HepG2 (cell line): Measurements from ENCODE around the gene SLIT3. TPM values are rescaled to one million over a fixed set of nuclear protein-coding genes. Genes with fewer than 3 reads are reported as not detected.

Experiments
- ATAC-seq: fragments of 200-7000 bp; cut with Tn5 transposase; 3 replicates; pipeline ENCODE4 v1.9.1; 2020; ENCODE audit warnings: mild to moderate bottlenecking, moderate library complexity
- BruUV-seq: library from RNA; stranded (reverse); fragments of 400-500 nt; replicated peaks from 2 replicates; lab custom pipeline; 2021; lab: Mats Ljungman, UMichigan
- CTCF ChIA-PET: fragments of 300-600 bp; formaldehyde crosslinking; extraction: SDS; loops from one replicate; lab custom pipeline; 2021; ENCODE audit warnings: low total read pairs, inconsistent platforms, low intra/inter-chr PET ratio; lab: Yijun Ruan, JAX
- POLR2A ChIA-PET: fragments of 350-600 bp; sonication (Branson Sonifier 250); formaldehyde crosslinking; loops from one replicate; lab custom pipeline; 2020; ENCODE audit warnings: antibody characterized with exemption, inconsistent platforms; lab: Yijun Ruan, JAX
- DNase-seq: peaks from one replicate; pipeline ENCODE4 v3.0.0-alpha.2; 2015; ENCODE audit warnings: low spot score
- FAIRE-seq: peaks from 3 replicates; lab custom pipeline; 2011; peaks lifted over from hg19 to GRCh38; lab: Jason Lieb, UNC
- H2AFZ ChIP-seq: one replicate; pipeline ENCODE4 v1.6.1; 2011; ENCODE audit warnings: low read length, inconsistent platforms
- H3K27ac ChIP-seq: fragments of 300-600 bp; 3 replicates; pipeline ENCODE4 v1.8.0; 2011; ENCODE audit warnings: mixed run types, mild to moderate bottlenecking, mixed read lengths, low read length, inconsistent platforms; ENCODE audit not compliant: insufficient read depth; ENCODE audit errors: extremely low read length
- H3K27me3 ChIP-seq, 2 experiments: fragments of 200-600 bp in 1 of 2; 2 replicates in 1 of 2; 3 replicates in 1 of 2; pipeline versions ENCODE4 v1.6.0 to v1.8.0; 2011; ENCODE audit warnings: low read length in 2 of 2, mild to moderate bottlenecking in 2 of 2, moderate library complexity in 2 of 2, inconsistent platforms in 1 of 2; ENCODE audit not compliant: insufficient read depth in 2 of 2, control insufficient read depth in 1 of 2
- H3K36me3 ChIP-seq, 2 experiments: fragments of 200-600 bp in 1 of 2; replicated peaks in 1 of 2; 2 replicates in 1 of 2; 3 replicates in 1 of 2; pipeline versions ENCODE4 v1.5.1 to v1.8.0; 2011; ENCODE audit warnings: low read length in 2 of 2, inconsistent platforms in 1 of 2; ENCODE audit not compliant: insufficient read depth in 2 of 2, control insufficient read depth in 1 of 2
- H3K4me1 ChIP-seq: 2 replicates; pipeline ENCODE4 v1.5.1; 2012; ENCODE audit warnings: low read length, inconsistent platforms; ENCODE audit not compliant: insufficient read depth
- H3K4me2 ChIP-seq: 2 replicates; pipeline ENCODE4 v1.6.0; 2011; ENCODE audit warnings: low read depth, low read length, inconsistent platforms
- H3K4me3 ChIP-seq, 3 experiments: fragments of 200-600 bp in 1 of 3; sonication (generic), shearing (Covaris generic) in 1 of 3; replicated peaks in 1 of 3; 2 replicates each; pipeline ENCODE4 v1.5.1; 2011 to 2016; ENCODE audit warnings: low read length in 3 of 3, inconsistent platforms in 2 of 3, low read depth in 2 of 3, mild to moderate bottlenecking in 2 of 3, control low read depth in 1 of 3, mixed read lengths in 1 of 3; ENCODE audit not compliant: insufficient read depth in 1 of 3
- H3K79me2 ChIP-seq: one replicate; pipeline ENCODE4 v1.6.1; 2011; ENCODE audit warnings: low read length, inconsistent platforms; ENCODE audit not compliant: insufficient read depth
- H3K9ac ChIP-seq: 2 replicates; pipeline ENCODE4 v1.6.0; 2011; ENCODE audit warnings: mild to moderate bottlenecking, low read depth, low read length, inconsistent platforms; ENCODE audit not compliant: insufficient read depth
- H3K9me3 ChIP-seq: 2 replicates; pipeline ENCODE4 v1.5.1; 2012; ENCODE audit warnings: mild to moderate bottlenecking, low read length
- H4K20me1 ChIP-seq: 2 replicates; pipeline ENCODE4 v1.6.0; 2011; ENCODE audit warnings: inconsistent platforms, mild to moderate bottlenecking, low read length, moderate library complexity; ENCODE audit not compliant: insufficient read depth
- ADNP ChIP-seq: sonication (generic); formaldehyde crosslinking; IDR thresholded peaks from 2 replicates; pipeline ENCODE4 v1.4.0; 2020; ENCODE audit warnings: missing genetic modification reagents
- CHD4 ChIP-seq: fragments of 200-600 bp; sonication (generic); IDR thresholded peaks from 2 replicates; pipeline ENCODE4 v1.7.0; 2017; ENCODE audit warnings: mild to moderate bottlenecking, low read length, borderline replicate concordance
- GABPA ChIP-seq, 2 experiments: IDR thresholded peaks; 2 replicates each; pipeline ENCODE4 v1.6.1; 2011 to 2016; ENCODE audit warnings: low read depth in 2 of 2, low read length in 1 of 2, missing biosample characterization in 1 of 2, missing genetic modification characterization in 1 of 2
- GZF1 ChIP-seq: sonication (generic); formaldehyde crosslinking; IDR thresholded peaks from 2 replicates; pipeline ENCODE4 v1.5.1; 2020; ENCODE audit warnings: mild to moderate bottlenecking, missing genetic modification reagents
- KDM3A ChIP-seq: IDR thresholded peaks from 2 replicates; pipeline ENCODE4 v1.6.1; 2018; ENCODE audit warnings: low read depth, missing compliant biosample characterization
- NFKB2 ChIP-seq: sonication (generic); formaldehyde crosslinking; IDR thresholded peaks from 2 replicates; pipeline ENCODE4 v1.4.0; 2020; ENCODE audit warnings: missing genetic modification reagents, borderline replicate concordance
- ZFP36 ChIP-seq: fragments of 150-350 bp; IDR thresholded peaks from 2 replicates; pipeline ENCODE4 v1.6.1; 2018; ENCODE audit warnings: borderline replicate concordance, low read length, low read depth; ENCODE audit not compliant: partially characterized antibody
- ZNF17 ChIP-seq: sonication (generic); formaldehyde crosslinking; IDR thresholded peaks from 2 replicates; pipeline ENCODE4 v1.5.0; 2020; ENCODE audit warnings: mild to moderate bottlenecking, missing genetic modification reagents
- ZNF329 ChIP-seq: sonication (generic); formaldehyde crosslinking; IDR thresholded peaks from 2 replicates; pipeline ENCODE4 v1.9.0; 2021; ENCODE audit warnings: low read depth, mild to moderate bottlenecking, missing genetic modification reagents
- ZNF460 ChIP-seq: sonication (generic); formaldehyde crosslinking; IDR thresholded peaks from 2 replicates; pipeline ENCODE4 v1.5.1; 2020; ENCODE audit warnings: missing genetic modification reagents, mild to moderate bottlenecking, borderline replicate concordance
- ZSCAN12 ChIP-seq: sonication (generic); formaldehyde crosslinking; IDR thresholded peaks from 2 replicates; pipeline ENCODE4 v1.9.0; 2021; ENCODE audit warnings: mild to moderate bottlenecking, missing genetic modification reagents
- WGBS: methylation state at CpG from one replicate; pipeline ENCODE4 v1.1.6; 2017; ENCODE audit warnings: low lambda C conversion rate; 5-methylcytosine and 5-hydroxymethylcytosine counted together
- in situ Hi-C: cut with HindIII; loops from 2 replicates; pipeline ENCODE4 v1.10.0; 2017; ENCODE audit warnings: low pct_unique_long_range_greater_than_20kb; ENCODE audit not compliant: extremely low pct_ligation_motif_present
- intact Hi-C: fragments of 100-400 bp; cut with micrococcal nuclease; formaldehyde crosslinking; loops from one replicate; pipeline ENCODE4 v1.10.0; 2022; ENCODE audit not compliant: unreplicated experiment
- polyA plus RNA-seq, 8 experiments: library from polyadenylated mRNA; depleted of rRNA in 3 of 8; stranded (reverse) in 7 of 8; unstranded in 1 of 8; fragments of >200 nt; fragmentation: Illumina TruSeq in 4 of 8; extraction: Trizol in 4 of 8; gene quantifications; 2 replicates each; pipeline versions ENCODE4 v1.2.1 to v1.2.3, GENCODE V29; 2011 to 2016; ENCODE audit warnings: low read depth in 4 of 8, missing spikeins in 1 of 8, mixed read lengths in 1 of 8; ENCODE audit not compliant: insufficient read depth in 1 of 8
- total RNA-seq, 5 experiments: library from RNA; depleted of rRNA; stranded (reverse); fragments of >200 nt; fragmentation: Illumina TruSeq; extraction: Trizol; gene quantifications; 2 replicates each; pipeline ENCODE4 v1.2.3, GENCODE V29; 2016; ENCODE audit warnings: low read depth in 1 of 5
- TF ChIP-seq, protein P1 (sequence below): sonication (generic); formaldehyde crosslinking; IDR thresholded peaks from 2 replicates; pipeline ENCODE4 v1.4.0; 2020; ENCODE audit warnings: missing genetic modification reagents, borderline replicate concordance
- TF ChIP-seq, protein P2 (sequence below): sonication (generic); formaldehyde crosslinking; IDR thresholded peaks from 2 replicates; pipeline ENCODE4 v1.4.0; 2020; ENCODE audit warnings: missing genetic modification reagents
- TF ChIP-seq, protein P3 (sequence below): sonication (generic); formaldehyde crosslinking; IDR thresholded peaks from 2 replicates; pipeline ENCODE4 v1.8.0; 2022; ENCODE audit warnings: missing genetic modification reagents, mild to moderate bottlenecking, inconsistent platforms, borderline replicate concordance

The SLIT3 gene
- total and polyA plus RNA-seq, 2 of the 13 experiments (the other 11 are each of a cell fraction or from before 2014, with no cell fraction given), result not detected

DNA sequence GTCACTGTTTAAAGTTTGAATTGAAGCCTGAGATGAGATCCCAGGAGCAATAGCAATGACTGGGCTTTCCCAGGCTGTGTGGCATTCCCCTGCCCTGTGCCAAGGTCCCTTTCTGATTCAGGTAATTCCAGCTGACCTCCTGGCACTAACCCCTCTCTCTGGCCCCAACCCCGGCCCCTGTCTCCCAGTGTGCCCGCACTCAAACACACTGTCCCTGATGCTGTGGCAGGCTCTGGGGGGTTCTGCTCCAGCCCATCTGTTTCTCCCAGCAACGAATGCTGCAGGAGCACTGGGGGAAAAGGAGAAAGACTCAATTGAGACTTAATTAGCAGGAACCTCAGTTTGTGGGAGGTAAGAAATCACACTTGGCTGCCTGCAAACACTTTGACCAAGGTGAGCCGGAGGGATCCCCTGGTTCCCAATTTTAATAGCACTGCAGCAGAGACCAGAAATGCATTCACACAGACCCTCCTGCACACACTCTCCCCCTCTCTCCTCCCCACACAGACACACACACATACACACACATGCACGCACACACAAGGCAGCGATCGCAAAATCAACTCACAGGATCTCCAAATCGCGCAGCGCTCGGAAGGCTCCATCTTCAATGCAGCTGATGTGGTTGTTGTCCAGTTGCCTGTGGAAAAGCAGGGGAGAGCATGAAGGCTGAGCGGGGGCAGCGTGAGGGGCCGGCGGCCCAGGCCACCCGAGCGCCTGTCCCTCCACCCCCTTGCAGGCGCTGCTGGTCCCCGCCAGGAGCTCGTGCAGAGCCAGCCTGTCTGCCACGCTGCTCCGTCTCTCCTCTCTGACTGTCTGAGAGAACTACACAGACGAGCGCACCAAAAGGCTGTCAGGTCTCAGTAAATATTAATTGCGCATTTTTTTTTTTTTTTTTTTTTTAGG lies 456.7 kb downstream of the SLIT3 start (continued):
- TF ChIP-seq, protein P1, sequence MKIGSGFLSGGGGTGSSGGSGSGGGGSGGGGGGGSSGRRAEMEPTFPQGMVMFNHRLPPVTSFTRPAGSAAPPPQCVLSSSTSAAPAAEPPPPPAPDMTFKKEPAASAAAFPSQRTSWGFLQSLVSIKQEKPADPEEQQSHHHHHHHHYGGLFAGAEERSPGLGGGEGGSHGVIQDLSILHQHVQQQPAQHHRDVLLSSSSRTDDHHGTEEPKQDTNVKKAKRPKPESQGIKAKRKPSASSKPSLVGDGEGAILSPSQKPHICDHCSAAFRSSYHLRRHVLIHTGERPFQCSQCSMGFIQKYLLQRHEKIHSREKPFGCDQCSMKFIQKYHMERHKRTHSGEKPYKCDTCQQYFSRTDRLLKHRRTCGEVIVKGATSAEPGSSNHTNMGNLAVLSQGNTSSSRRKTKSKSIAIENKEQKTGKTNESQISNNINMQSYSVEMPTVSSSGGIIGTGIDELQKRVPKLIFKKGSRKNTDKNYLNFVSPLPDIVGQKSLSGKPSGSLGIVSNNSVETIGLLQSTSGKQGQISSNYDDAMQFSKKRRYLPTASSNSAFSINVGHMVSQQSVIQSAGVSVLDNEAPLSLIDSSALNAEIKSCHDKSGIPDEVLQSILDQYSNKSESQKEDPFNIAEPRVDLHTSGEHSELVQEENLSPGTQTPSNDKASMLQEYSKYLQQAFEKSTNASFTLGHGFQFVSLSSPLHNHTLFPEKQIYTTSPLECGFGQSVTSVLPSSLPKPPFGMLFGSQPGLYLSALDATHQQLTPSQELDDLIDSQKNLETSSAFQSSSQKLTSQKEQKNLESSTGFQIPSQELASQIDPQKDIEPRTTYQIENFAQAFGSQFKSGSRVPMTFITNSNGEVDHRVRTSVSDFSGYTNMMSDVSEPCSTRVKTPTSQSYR, result no peak
- TF ChIP-seq GABPA (IDR thresholded peaks at IDR 0.05; ENCODE audit: low read depth, low read length) (no peak), GABPA (CRISPR knock-in tag; IDR thresholded peaks at IDR 0.05; ENCODE audit: low read depth) (no peak), GZF1 (CRISPR knock-in tag) (no peak), NFKB2 (no peak), ZNF17 (CRISPR knock-in tag) (no peak)
- TF ChIP-seq, all 625 proteins: peak for 0

DNA sequence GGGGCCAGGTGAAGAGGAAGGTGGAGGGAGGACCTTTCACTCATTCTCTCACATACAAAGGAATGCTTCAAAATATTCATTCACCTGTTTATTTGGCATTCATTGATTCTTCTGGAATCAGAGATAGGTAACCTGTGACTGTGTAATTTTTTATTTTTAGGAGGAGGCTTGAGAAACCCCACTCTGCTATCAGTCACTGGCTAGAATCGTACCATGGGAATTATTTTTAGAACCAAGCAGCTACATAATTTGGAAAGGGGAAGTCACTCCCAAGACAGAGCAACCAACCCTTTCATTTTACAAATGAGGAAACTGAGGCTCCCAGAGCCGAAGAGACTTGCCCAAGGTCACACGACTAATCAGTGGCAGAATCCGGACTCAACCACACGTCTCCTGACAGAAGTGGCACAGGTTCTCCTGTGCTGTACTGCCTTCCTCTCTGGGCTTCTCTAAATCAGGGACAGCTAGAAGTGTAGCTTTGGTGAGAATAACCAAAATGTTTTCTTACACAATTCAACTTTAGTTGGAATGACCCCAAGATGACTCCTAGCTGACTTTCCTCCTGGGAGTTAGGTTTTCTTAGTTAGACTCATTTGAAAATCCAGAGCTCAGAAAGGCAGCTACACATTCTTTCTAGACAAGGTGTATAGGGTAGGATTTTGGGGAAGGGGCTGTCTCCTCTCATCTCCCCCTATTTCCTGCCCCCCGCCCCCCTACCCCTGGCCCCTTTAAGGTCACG lies 457.5 kb downstream of the SLIT3 start:
- peaks cover 9 to 59% of the 10 kb centered on the region in 2 experiments; a peak in 4 of 5 replicates for H3K27me3 ChIP-seq
- no peak for ATAC-seq
- POLR2A ChIA-PET, result no interaction called here
- TF ChIP-seq ZFP36 (no peak), ZSCAN12 (CRISPR knock-in tag) (no peak), CHD4 (no peak), ZNF329 (CRISPR knock-in tag) (no peak), ZNF460 (no peak), KDM3A (CRISPR knock-in tag) (no peak), ADNP (CRISPR knock-in tag) (no peak)
- TF ChIP-seq, protein P2, sequence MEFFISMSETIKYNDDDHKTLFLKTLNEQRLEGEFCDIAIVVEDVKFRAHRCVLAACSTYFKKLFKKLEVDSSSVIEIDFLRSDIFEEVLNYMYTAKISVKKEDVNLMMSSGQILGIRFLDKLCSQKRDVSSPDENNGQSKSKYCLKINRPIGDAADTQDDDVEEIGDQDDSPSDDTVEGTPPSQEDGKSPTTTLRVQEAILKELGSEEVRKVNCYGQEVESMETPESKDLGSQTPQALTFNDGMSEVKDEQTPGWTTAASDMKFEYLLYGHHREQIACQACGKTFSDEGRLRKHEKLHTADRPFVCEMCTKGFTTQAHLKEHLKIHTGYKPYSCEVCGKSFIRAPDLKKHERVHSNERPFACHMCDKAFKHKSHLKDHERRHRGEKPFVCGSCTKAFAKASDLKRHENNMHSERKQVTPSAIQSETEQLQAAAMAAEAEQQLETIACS (CRISPR knock-in tag), result no peak
- TF ChIP-seq, protein P3, sequence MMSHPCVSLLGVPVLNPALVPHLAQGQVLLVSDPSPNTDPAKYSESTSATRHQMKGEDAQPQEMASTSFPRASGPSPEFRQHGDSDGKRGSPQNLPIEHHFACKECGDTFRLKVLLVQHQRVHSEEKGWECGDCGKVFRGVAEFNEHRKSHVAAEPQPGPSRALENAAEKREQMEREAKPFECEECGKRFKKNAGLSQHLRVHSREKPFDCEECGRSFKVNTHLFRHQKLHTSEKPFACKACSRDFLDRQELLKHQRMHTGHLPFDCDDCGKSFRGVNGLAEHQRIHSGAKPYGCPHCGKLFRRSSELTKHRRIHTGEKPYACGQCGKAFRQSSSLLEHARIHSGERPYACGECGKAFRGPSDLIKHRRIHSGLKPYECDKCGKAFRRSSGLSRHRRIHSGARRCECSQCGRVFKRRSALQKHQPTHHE (CRISPR knock-in tag), result no peak

More for the DNA sequence above, 457.5 kb downstream of the SLIT3 start:
- 14% methylated on average over 5 of the region's 7 CpGs for WGBS
- Histone ChIP-seq H2AFZ (no peak overlapping the region), H3K79me2 (no peaks in the 10 kb centered on the region), H3K4me3 (no peak overlapping the region), H3K4me1 (no peaks in the 10 kb centered on the region), H4K20me1 (no peaks in the 10 kb centered on the region), H3K9me3 (no peaks in the 10 kb centered on the region), H3K27ac (no peak overlapping the region), H3K36me3 (no peaks in the 10 kb centered on the region), H3K4me2 (no peak overlapping the region), H3K9ac (no peak overlapping the region)
- no TSS peak for BruUV-seq
- DNase-seq (no peak), FAIRE-seq (no peak)
- CTCF ChIA-PET, result no interaction called here
- in situ Hi-C loops, result no loop called here
- intact Hi-C loops, result no loop called here
